ENCODE data around the gene NOTCH4. TPM values are rescaled to one million over a fixed set of nuclear protein-coding genes. Genes with fewer than 3 reads are reported as not detected.

NOTCH4 gene
- total and polyA plus RNA-seq, 9 of the 15 experiments (the other 6 are each of a cell fraction or from before 2014, with no cell fraction given): 0.24 to 4.3 (median 1.7) TPM

DNA sequence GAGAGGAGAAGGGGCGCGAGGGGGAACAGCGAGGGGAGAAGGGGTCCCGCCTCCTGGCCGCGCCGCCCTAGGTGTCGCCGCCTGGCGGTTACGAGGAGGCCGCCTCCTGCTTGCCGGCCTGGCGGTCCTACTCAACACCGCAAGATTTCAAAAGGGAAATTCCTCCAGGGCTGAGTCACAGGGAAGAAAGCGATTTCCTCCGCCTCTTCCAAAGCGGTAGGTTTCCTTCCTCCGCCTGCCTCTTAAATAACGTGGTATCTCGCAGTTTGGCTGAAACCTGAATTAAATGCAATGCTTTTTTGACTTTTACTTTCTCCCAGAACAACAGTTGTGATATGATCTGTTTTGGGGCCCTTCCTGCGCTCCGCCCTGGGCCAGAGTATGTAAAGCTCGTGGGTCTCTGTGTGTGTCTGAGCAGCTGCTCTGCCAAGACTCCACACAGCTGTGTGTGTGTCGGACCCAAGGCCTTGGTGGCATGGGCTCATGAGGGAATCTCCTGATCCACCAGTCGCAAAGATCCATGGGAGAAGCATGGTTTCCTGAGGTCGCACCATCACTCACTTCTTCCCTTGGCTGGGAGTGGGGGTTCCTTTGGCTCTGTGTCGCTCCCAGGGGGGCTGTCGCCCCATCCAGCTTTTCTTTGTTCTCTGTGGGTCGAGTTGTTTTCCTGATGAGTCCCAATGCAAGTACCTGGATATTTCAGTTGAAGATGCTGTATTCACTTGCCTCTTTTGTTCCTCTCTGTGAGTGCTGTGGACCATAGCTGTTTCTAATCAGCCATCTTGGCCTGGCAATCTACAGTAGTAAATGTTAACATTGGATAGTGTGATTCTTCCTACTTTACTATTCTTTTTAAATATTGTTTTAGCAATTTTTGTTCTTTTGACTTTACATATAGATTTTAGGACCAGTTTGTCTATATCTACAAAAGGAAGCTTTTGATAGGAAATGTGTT lies 31.6 kb upstream of the NOTCH4 start (continued):
- TF ChIP-seq, protein P1, sequence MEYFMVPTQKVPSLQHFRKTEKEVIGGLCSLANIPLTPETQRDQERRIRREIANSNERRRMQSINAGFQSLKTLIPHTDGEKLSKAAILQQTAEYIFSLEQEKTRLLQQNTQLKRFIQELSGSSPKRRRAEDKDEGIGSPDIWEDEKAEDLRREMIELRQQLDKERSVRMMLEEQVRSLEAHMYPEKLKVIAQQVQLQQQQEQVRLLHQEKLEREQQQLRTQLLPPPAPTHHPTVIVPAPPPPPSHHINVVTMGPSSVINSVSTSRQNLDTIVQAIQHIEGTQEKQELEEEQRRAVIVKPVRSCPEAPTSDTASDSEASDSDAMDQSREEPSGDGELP (CRISPR knock-in tag; IDR thresholded peaks at IDR 0.05; ENCODE audit: borderline replicate concordance): peak; percentile 29; the same call in 1 of the 2 replicates
- TF ChIP-seq ZNF24 (IDR thresholded peaks at IDR 0.05): peak; percentile 65; the same call in 1 of the 2 replicates
- TF ChIP-seq, protein P2, sequence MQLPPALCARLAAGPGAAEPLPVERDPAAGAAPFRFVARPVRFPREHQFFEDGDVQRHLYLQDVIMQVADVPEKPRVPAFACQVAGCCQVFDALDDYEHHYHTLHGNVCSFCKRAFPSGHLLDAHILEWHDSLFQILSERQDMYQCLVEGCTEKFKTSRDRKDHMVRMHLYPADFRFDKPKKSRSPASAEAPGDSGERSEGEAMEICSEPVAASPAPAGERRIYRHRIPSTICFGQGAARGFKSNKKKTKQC (CRISPR knock-in tag; IDR thresholded peaks at IDR 0.05): peak; percentile 45; the same call in 1 of the 2 replicates
- 0 out of 2 replicates have a peak, but pooled peaks have one; percentile 33 for TF ChIP-seq SP1 (CRISPR knock-in tag; IDR thresholded peaks at IDR 0.05)
- TF ChIP-seq SMARCA4 (IDR thresholded peaks at IDR 0.05): peak; percentile 34; the same call in 1 of the 2 replicates
- TF ChIP-seq, protein P3, sequence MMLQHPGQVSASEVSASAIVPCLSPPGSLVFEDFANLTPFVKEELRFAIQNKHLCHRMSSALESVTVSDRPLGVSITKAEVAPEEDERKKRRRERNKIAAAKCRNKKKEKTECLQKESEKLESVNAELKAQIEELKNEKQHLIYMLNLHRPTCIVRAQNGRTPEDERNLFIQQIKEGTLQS (IDR thresholded peaks at IDR 0.05): peak; percentile 80
- TF ChIP-seq, protein P3 (CRISPR knock-in tag; conservative IDR thresholded peaks at IDR 0.05): 0 out of 2 replicates have a peak, but pooled peaks have one; percentile 16
- TF ChIP-seq CCNT2 (IDR thresholded peaks at IDR 0.05; ENCODE audit: borderline replicate concordance, extremely low read depth, insufficient read length, low read depth, low read length): no peak
- TF ChIP-seq CREBBP (IDR thresholded peaks at IDR 0.05; ENCODE audit: low read depth, low read length): no peak
- TF ChIP-seq PYGO2 (tag; IDR thresholded peaks at IDR 0.05): 0 out of 2 replicates have a peak, but pooled peaks have one; percentile 34
- TF ChIP-seq, protein P4, sequence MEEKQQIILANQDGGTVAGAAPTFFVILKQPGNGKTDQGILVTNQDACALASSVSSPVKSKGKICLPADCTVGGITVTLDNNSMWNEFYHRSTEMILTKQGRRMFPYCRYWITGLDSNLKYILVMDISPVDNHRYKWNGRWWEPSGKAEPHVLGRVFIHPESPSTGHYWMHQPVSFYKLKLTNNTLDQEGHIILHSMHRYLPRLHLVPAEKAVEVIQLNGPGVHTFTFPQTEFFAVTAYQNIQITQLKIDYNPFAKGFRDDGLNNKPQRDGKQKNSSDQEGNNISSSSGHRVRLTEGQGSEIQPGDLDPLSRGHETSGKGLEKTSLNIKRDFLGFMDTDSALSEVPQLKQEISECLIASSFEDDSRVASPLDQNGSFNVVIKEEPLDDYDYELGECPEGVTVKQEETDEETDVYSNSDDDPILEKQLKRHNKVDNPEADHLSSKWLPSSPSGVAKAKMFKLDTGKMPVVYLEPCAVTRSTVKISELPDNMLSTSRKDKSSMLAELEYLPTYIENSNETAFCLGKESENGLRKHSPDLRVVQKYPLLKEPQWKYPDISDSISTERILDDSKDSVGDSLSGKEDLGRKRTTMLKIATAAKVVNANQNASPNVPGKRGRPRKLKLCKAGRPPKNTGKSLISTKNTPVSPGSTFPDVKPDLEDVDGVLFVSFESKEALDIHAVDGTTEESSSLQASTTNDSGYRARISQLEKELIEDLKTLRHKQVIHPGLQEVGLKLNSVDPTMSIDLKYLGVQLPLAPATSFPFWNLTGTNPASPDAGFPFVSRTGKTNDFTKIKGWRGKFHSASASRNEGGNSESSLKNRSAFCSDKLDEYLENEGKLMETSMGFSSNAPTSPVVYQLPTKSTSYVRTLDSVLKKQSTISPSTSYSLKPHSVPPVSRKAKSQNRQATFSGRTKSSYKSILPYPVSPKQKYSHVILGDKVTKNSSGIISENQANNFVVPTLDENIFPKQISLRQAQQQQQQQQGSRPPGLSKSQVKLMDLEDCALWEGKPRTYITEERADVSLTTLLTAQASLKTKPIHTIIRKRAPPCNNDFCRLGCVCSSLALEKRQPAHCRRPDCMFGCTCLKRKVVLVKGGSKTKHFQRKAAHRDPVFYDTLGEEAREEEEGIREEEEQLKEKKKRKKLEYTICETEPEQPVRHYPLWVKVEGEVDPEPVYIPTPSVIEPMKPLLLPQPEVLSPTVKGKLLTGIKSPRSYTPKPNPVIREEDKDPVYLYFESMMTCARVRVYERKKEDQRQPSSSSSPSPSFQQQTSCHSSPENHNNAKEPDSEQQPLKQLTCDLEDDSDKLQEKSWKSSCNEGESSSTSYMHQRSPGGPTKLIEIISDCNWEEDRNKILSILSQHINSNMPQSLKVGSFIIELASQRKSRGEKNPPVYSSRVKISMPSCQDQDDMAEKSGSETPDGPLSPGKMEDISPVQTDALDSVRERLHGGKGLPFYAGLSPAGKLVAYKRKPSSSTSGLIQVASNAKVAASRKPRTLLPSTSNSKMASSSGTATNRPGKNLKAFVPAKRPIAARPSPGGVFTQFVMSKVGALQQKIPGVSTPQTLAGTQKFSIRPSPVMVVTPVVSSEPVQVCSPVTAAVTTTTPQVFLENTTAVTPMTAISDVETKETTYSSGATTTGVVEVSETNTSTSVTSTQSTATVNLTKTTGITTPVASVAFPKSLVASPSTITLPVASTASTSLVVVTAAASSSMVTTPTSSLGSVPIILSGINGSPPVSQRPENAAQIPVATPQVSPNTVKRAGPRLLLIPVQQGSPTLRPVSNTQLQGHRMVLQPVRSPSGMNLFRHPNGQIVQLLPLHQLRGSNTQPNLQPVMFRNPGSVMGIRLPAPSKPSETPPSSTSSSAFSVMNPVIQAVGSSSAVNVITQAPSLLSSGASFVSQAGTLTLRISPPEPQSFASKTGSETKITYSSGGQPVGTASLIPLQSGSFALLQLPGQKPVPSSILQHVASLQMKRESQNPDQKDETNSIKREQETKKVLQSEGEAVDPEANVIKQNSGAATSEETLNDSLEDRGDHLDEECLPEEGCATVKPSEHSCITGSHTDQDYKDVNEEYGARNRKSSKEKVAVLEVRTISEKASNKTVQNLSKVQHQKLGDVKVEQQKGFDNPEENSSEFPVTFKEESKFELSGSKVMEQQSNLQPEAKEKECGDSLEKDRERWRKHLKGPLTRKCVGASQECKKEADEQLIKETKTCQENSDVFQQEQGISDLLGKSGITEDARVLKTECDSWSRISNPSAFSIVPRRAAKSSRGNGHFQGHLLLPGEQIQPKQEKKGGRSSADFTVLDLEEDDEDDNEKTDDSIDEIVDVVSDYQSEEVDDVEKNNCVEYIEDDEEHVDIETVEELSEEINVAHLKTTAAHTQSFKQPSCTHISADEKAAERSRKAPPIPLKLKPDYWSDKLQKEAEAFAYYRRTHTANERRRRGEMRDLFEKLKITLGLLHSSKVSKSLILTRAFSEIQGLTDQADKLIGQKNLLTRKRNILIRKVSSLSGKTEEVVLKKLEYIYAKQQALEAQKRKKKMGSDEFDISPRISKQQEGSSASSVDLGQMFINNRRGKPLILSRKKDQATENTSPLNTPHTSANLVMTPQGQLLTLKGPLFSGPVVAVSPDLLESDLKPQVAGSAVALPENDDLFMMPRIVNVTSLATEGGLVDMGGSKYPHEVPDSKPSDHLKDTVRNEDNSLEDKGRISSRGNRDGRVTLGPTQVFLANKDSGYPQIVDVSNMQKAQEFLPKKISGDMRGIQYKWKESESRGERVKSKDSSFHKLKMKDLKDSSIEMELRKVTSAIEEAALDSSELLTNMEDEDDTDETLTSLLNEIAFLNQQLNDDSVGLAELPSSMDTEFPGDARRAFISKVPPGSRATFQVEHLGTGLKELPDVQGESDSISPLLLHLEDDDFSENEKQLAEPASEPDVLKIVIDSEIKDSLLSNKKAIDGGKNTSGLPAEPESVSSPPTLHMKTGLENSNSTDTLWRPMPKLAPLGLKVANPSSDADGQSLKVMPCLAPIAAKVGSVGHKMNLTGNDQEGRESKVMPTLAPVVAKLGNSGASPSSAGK (IDR thresholded peaks at IDR 0.05): peak; percentile 67
- no peak for TF ChIP-seq ZNF316 (IDR thresholded peaks at IDR 0.05)
- TF ChIP-seq ATF7 (IDR thresholded peaks at IDR 0.05): peak; percentile 51; the same call in 1 of the 2 replicates

Measured in K562 (cell line).